HAP-1 (cell line): ENCODE results near the gene ERBIN.

Source experiments
- DNase-seq, 2 experiments: peaks; one replicate each; pipeline ENCODE4 v3.0.0-alpha.2; 2016 to 2020; ENCODE audit warnings: low spot score in 2 of 2
- H3K27me3 ChIP-seq: fragments of 250-450 bp; sonication (Bioruptor Pico); 2 replicates; pipeline ENCODE4 v1.5.1; 2020; ENCODE audit warnings: low read depth, mild to moderate bottlenecking, moderate library complexity
- H3K36me3 ChIP-seq: fragments of 250-450 bp; sonication (Bioruptor Pico); replicated peaks from 2 replicates; pipeline ENCODE4 v1.5.1; 2020; ENCODE audit warnings: mild to moderate bottlenecking
- H3K4me1 ChIP-seq: fragments of 250-450 bp; sonication (Bioruptor Pico); 2 replicates; pipeline ENCODE4 v1.5.1; 2020; ENCODE audit warnings: mild to moderate bottlenecking
- H3K4me3 ChIP-seq: fragments of 250-450 bp; sonication (Bioruptor Pico); 2 replicates; pipeline ENCODE4 v1.5.1; 2020; ENCODE audit warnings: mild to moderate bottlenecking, moderate library complexity
- H3K9me3 ChIP-seq: fragments of 250-450 bp; sonication (Bioruptor Pico); 2 replicates; pipeline ENCODE4 v1.5.1; 2020; ENCODE audit warnings: mild to moderate bottlenecking, moderate library complexity
- in situ Hi-C: fragments of 300-500 bp; cut with MboI; formaldehyde crosslinking; loops from 3 replicates; pipeline ENCODE4 v1.14.3; 2020; ENCODE audit warnings: low sequenced_read_pairs, inconsistent platforms, mixed read lengths

ERBIN gene

DNA sequence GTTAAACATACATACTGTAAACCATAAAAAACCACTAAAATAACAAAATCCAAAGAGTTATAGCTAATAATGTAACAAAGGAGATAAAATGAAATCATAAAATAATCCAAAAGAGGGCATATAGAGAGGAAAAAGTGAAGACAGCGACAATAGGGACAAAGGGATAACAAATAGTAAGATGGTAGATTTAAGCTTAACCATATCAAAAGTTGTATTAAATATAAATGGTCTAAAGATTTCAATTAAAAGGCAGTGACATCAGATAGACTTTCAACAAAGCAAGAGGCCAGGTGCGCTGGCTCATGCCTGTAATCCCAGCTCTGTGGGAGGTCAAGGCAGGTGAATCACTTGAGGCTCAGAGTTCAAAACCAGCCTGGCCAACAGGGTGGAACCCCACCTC, 163.0 kb downstream of the ERBIN start:
- H3K27me3 ChIP-seq, result no peaks in the 10 kb centered on the region
- H3K9me3 ChIP-seq, result no peaks in the 10 kb centered on the region
- in situ Hi-C loops, result no loop called here
- H3K4me1 ChIP-seq, result no peaks in the 10 kb centered on the region
- H3K4me3 ChIP-seq, result no peak overlapping the region
- no peaks in the 10 kb centered on the region for H3K36me3 ChIP-seq
- no peak for DNase-seq

DNA sequence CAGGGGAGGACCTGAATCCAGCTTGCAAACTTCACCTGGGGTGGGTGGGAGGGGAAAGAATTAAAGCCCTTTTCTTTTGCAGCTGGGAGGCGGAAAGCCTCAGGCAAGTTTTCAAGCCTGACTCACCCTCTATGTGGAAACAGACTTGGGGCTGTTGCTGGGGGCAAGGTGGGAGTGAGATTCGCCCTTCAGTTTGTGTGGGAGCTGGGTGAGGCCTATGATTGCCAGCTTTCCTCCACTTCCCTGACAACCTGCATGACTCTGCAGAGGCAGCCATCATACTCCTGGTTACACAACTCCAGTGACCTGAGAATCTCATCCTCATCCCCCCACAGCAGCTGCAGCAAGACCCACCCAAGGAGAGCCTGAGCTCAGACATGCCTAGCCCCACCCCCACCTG, 174.5 kb downstream of the ERBIN start:
- H3K4me1 ChIP-seq, result no peaks in the 10 kb centered on the region
- H3K4me3 ChIP-seq, result no peak overlapping the region
- no peaks in the 10 kb centered on the region for H3K27me3 ChIP-seq
- no peaks in the 10 kb centered on the region for H3K36me3 ChIP-seq
- H3K9me3 ChIP-seq, result peaks cover 2% of the 10 kb centered on the region; the same call in 1 of the 2 replicates
- no peak for DNase-seq
- in situ Hi-C loops, result no loop called here

DNA sequence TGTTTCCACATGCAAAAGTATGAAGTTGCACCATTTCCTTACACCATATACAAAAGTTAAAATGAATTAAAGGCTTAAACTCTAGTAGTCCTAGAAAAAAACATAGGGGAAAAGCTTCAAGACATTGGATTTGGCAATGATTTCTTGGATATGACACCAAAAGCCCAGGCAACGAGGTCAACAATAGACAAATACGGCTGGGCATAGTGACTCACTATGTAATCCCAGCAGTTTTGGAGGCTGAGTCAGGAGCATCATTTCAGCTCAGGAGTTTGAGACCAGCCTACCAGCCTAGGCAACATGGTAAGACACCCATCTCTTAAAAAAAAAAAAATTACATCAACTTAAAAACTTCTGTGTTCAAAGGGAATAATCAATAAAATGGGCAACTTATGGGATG, 186.8 kb downstream of the ERBIN start:
- in situ Hi-C loops, result no loop called here
- Histone ChIP-seq H3K4me3 (no peak overlapping the region), H3K27me3 (no peaks in the 10 kb centered on the region), H3K36me3 (no peaks in the 10 kb centered on the region), H3K4me1 (no peaks in the 10 kb centered on the region), H3K9me3 (0 out of 2 replicates have a peak, but pooled peaks cover 5% of the 10 kb centered on the region)
- no peak for DNase-seq

DNA sequence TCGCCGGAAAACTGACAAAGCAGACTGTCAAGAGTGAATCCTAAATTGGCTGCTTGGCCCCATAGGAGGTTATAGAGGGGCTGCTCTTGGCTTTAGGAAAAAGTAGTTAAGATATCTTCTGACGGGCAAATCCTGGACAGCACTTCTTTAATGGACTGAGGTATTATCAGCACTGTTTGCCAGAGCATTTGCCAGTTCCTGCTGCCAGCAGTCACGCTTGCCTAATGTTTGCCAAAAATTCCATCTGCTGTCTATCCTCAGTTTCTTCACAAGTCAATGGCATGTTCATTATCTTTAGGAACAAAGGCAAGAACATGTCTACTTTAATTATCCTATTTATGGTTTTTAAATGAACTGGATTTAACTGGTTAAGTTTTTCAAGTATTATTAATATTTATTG, 191.9 kb downstream of the ERBIN start:
- H3K36me3 ChIP-seq, result no peaks in the 10 kb centered on the region
- in situ Hi-C loops, result no loop called here
- no peak for DNase-seq
- H3K9me3 ChIP-seq, result no peaks in the 10 kb centered on the region
- H3K27me3 ChIP-seq, result no peaks in the 10 kb centered on the region
- H3K4me3 ChIP-seq, result no peak overlapping the region
- no peaks in the 10 kb centered on the region for H3K4me1 ChIP-seq

DNA sequence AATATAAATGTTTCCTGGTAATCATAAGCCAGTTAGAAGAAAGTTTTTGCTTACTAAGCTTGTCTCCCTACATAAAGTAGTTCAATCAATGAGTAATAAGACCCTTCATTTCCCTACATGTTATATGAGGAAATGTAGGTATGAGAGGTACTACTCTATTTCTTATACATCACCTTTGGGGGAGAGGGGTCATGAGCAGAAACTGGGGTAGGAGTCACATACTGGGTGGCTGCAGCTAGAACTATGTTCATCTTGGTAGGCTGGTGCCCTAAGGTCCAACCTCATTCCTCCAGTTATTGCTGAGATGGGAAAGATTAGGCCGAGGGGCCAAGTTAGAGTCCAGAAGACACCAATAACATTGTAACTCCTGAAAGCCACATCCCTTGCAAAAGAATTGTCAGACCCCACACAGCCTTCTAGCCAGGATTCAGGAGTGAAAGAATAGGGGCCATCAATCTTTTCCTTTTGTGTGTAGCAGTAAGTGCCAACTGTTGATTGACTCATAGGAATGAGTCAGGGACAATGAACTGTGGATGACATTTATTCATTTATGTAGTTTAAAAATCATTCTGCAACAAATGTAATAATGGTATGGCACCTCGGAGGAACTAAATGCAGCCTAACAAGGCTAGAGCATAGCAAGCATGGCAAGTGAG, 196.1 kb downstream of the ERBIN start:
- no peaks in the 10 kb centered on the region for H3K27me3 ChIP-seq
- no peak overlapping the region for H3K4me3 ChIP-seq
- no peaks in the 10 kb centered on the region for H3K9me3 ChIP-seq
- DNase-seq, result no peak
- in situ Hi-C loops, result no loop called here
- no peaks in the 10 kb centered on the region for H3K4me1 ChIP-seq
- H3K36me3 ChIP-seq, result no peaks in the 10 kb centered on the region

DNA sequence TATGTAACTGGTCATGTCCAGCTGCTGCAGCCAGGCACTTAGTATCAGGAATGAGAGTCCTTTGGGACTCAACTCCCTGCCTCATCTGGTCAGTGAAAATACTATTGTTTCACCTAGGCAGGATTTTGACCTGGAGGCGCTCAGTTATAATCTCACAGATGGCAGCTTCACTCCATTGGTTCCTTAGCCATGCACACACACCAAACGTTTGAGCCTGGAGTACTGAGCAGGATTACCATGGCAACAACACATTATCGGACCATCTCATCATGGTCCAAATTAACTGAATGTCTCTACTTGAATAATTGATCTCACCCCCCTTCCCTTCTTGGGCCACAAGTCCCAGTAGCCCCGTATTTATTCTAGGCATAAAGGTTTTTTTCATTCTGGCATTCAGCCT, 202.8 kb downstream of the ERBIN start:
- no peaks in the 10 kb centered on the region for H3K27me3 ChIP-seq
- no peaks in the 10 kb centered on the region for H3K9me3 ChIP-seq
- no peaks in the 10 kb centered on the region for H3K4me1 ChIP-seq
- no peak overlapping the region for H3K4me3 ChIP-seq
- in situ Hi-C loops, result no loop called here
- DNase-seq, result no peak
- no peaks in the 10 kb centered on the region for H3K36me3 ChIP-seq

DNA sequence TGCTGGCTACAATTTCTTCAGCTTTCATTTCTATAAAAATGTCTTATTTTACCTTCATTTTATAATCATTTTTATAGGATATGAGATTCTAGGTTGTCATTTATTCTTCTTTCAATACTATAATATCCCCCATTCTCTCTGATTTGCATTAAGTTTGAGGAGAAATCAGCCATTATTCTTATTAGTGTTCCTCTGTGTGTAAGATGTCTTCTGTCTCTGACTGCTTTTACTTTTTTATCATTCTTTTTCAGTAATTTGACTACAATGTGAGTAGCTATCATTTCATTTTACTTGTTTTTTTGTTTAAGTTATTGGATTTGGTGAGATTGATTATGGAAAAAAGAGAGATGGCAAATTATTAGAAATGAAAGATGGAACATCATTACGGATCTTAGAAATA, 204.1 kb downstream of the ERBIN start:
- DNase-seq, result no peak
- in situ Hi-C loops, result no loop called here
- no peaks in the 10 kb centered on the region for H3K9me3 ChIP-seq
- H3K27me3 ChIP-seq, result no peaks in the 10 kb centered on the region
- no peaks in the 10 kb centered on the region for H3K4me1 ChIP-seq
- H3K36me3 ChIP-seq, result no peaks in the 10 kb centered on the region
- H3K4me3 ChIP-seq, result no peak overlapping the region
